ENCODE data around the gene NPHP4.

NPHP4 gene

GRCh38 chr1:5829414-5829813 lies 162.8 kb downstream of the NPHP4 start:
- no peak overlapping the region for H3K9ac ChIP-seq (ENCODE audit: low read length)
- H3K27ac ChIP-seq (ENCODE audit: low read depth, low read length) = no peak overlapping the region
- H2BK15ac ChIP-seq (replicated peaks; ENCODE audit: low read depth) = no peak overlapping the region
- no peak overlapping the region for H3K4me2 ChIP-seq (ENCODE audit: low read length)
- no peak overlapping the region for H3K18ac ChIP-seq (ENCODE audit: low read length)
- no peak overlapping the region for H4K5ac ChIP-seq (ENCODE audit: low read length)
- no CpG with 5 or more reads among the region's 3 CpGs for WGBS (ENCODE audit: extremely low coverage, insufficient coverage, low lambda C conversion rate)
- H4K8ac ChIP-seq (ENCODE audit: low read depth, low read length) = no peak overlapping the region
- H3K36me3 ChIP-seq (ENCODE audit: control insufficient read depth, insufficient read depth, low read length) = no peaks in the 10 kb centered on the region
- H3K56ac ChIP-seq (ENCODE audit: low read length) = no peak overlapping the region
- H2BK5ac ChIP-seq (ENCODE audit: low read length) = no peak overlapping the region
- no peak overlapping the region for H2AK5ac ChIP-seq (ENCODE audit: low read length)
- no peaks in the 10 kb centered on the region for H3K4me1 ChIP-seq (ENCODE audit: control insufficient read depth, low read depth, low read length)
- no peak overlapping the region for H2BK120ac ChIP-seq (ENCODE audit: low read depth, low read length)
- no peaks in the 10 kb centered on the region for H3K79me2 ChIP-seq (ENCODE audit: control insufficient read depth, insufficient read depth, low read length)
- H3K4ac ChIP-seq (ENCODE audit: low read depth, low read length) = no peak overlapping the region
- no peak overlapping the region for H3K23ac ChIP-seq (ENCODE audit: low read length)
- no peak for DNase-seq
- H3K79me1 ChIP-seq (ENCODE audit: low read length) = no peaks in the 10 kb centered on the region
- no peak overlapping the region for H3K4me3 ChIP-seq (ENCODE audit: low read length)
- H3K27me3 ChIP-seq (ENCODE audit: insufficient read depth, low read length, poor library complexity) = no peaks in the 10 kb centered on the region

DNA sequence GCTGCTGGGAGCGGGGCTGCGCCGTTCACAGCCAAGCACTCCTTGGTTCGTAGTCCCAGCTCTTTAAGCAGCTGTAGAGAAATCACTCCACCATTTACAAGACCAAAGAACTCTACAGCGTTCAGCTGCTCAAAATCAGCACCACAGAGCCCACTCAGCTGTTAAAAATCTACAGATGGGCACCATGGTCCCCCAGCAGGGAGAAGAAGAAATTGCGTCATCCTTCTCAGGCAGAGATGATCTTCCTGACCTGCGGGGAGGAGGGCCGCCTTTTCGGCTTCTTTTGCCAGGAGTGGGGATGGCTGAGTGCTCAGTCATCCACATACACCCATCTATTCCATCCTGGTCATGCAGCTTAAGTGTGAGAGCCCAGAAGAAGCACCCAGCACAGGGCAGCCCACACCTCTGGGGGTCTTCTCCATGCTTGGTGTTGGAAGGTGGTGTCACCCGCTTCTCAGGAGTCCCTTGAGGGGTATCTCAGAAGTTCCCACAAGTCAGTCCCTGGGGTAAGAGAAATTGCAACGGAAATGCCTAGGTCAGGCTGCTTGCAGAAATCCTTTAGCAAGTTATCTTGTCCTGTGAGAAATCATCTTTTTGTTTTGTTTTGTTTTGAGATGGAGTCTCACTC lies 163.8 kb downstream of the NPHP4 start:
- no peak for DNase-seq
- Histone ChIP-seq H3K79me2 (ENCODE audit: control insufficient read depth, insufficient read depth, low read length) (no peaks in the 10 kb centered on the region), H3K23ac (ENCODE audit: low read length) (no peak overlapping the region), H3K4me3 (ENCODE audit: low read length) (no peak overlapping the region), H3K4me2 (ENCODE audit: low read length) (no peak overlapping the region), H2BK120ac (ENCODE audit: low read depth, low read length) (no peak overlapping the region), H3K9ac (ENCODE audit: low read length) (no peak overlapping the region), H2BK5ac (ENCODE audit: low read length) (no peak overlapping the region), H3K56ac (ENCODE audit: low read length) (no peak overlapping the region), H2BK15ac (replicated peaks; ENCODE audit: low read depth) (no peak overlapping the region), H3K4ac (ENCODE audit: low read depth, low read length) (no peak overlapping the region), H3K18ac (ENCODE audit: low read length) (no peak overlapping the region), H3K4me1 (ENCODE audit: control insufficient read depth, low read depth, low read length) (no peaks in the 10 kb centered on the region), H3K36me3 (ENCODE audit: control insufficient read depth, insufficient read depth, low read length) (no peaks in the 10 kb centered on the region), H3K27ac (ENCODE audit: low read depth, low read length) (no peak overlapping the region), H2AK5ac (ENCODE audit: low read length) (no peak overlapping the region), H3K27me3 (ENCODE audit: insufficient read depth, low read length, poor library complexity) (no peaks in the 10 kb centered on the region), H3K79me1 (ENCODE audit: low read length) (no peaks in the 10 kb centered on the region), H4K8ac (ENCODE audit: low read depth, low read length) (no peak overlapping the region), H4K5ac (ENCODE audit: low read length) (no peak overlapping the region)
- no CpG with 5 or more reads among the region's 11 CpGs for WGBS (ENCODE audit: extremely low coverage, insufficient coverage, low lambda C conversion rate)

- Histone ChIP-seq H3K27me3 (ENCODE audit: insufficient read depth, low read length, poor library complexity) (no peaks in the 10 kb centered on the region), H2BK5ac (ENCODE audit: low read length) (no peak overlapping the region), H3K4ac (ENCODE audit: low read depth, low read length) (no peak overlapping the region), H3K79me1 (ENCODE audit: low read length) (no peaks in the 10 kb centered on the region), H4K8ac (ENCODE audit: low read depth, low read length) (no peak overlapping the region), H2BK15ac (replicated peaks; ENCODE audit: low read depth) (no peak overlapping the region), H4K5ac (ENCODE audit: low read length) (no peak overlapping the region), H3K79me2 (ENCODE audit: control insufficient read depth, insufficient read depth, low read length) (no peaks in the 10 kb centered on the region), H3K27ac (ENCODE audit: low read depth, low read length) (no peak overlapping the region), H3K36me3 (ENCODE audit: control insufficient read depth, insufficient read depth, low read length) (no peaks in the 10 kb centered on the region), H3K4me2 (ENCODE audit: low read length) (no peak overlapping the region), H2AK5ac (ENCODE audit: low read length) (no peak overlapping the region), H3K4me3 (ENCODE audit: low read length) (no peak overlapping the region), H3K4me1 (ENCODE audit: control insufficient read depth, low read depth, low read length) (no peaks in the 10 kb centered on the region), H3K18ac (ENCODE audit: low read length) (no peak overlapping the region), H3K9ac (ENCODE audit: low read length) (no peak overlapping the region), H2BK120ac (ENCODE audit: low read depth, low read length) (no peak overlapping the region), H3K56ac (ENCODE audit: low read length) (no peak overlapping the region), H3K23ac (ENCODE audit: low read length) (no peak overlapping the region)
- no peak for DNase-seq
- no CpG with 5 or more reads among the region's 9 CpGs for WGBS (ENCODE audit: extremely low coverage, insufficient coverage, low lambda C conversion rate)
Measured at GRCh38 chr1:5827516-5827915, 164.7 kb downstream of the NPHP4 start.

GRCh38 chr1:5826601-5827000 lies 165.6 kb downstream of the NPHP4 start:
- no peaks in the 10 kb centered on the region for H3K79me2 ChIP-seq (ENCODE audit: control insufficient read depth, insufficient read depth, low read length)
- H4K8ac ChIP-seq (ENCODE audit: low read depth, low read length) = no peak overlapping the region
- WGBS (ENCODE audit: extremely low coverage, insufficient coverage, low lambda C conversion rate) = no CpG with 5 or more reads among the region's 13 CpGs

GRCh38 chr1:5822726-5823125 lies 169.5 kb downstream of the NPHP4 start:
- no peaks in the 10 kb centered on the region for H3K36me3 ChIP-seq (ENCODE audit: control insufficient read depth, insufficient read depth, low read length)
- H3K18ac ChIP-seq (ENCODE audit: low read length) = no peak overlapping the region
- no peak overlapping the region for H2BK120ac ChIP-seq (ENCODE audit: low read depth, low read length)
- no CpG with 5 or more reads among the region's 16 CpGs for WGBS (ENCODE audit: extremely low coverage, insufficient coverage, low lambda C conversion rate)
- H4K5ac ChIP-seq (ENCODE audit: low read length) = no peak overlapping the region
- H3K79me1 ChIP-seq (ENCODE audit: low read length) = no peaks in the 10 kb centered on the region
- H3K4me3 ChIP-seq (ENCODE audit: low read length) = no peak overlapping the region
- H3K4ac ChIP-seq (ENCODE audit: low read depth, low read length) = no peak overlapping the region
- no peak overlapping the region for H3K27ac ChIP-seq (ENCODE audit: low read depth, low read length)
- H2AK5ac ChIP-seq (ENCODE audit: low read length) = no peak overlapping the region
- DNase-seq = no peak
- no peak overlapping the region for H3K4me2 ChIP-seq (ENCODE audit: low read length)
- H4K8ac ChIP-seq (ENCODE audit: low read depth, low read length) = no peak overlapping the region
- no peaks in the 10 kb centered on the region for H3K4me1 ChIP-seq (ENCODE audit: control insufficient read depth, low read depth, low read length)
- H2BK15ac ChIP-seq (replicated peaks; ENCODE audit: low read depth) = no peak overlapping the region
- no peak overlapping the region for H3K9ac ChIP-seq (ENCODE audit: low read length)
- no peak overlapping the region for H3K23ac ChIP-seq (ENCODE audit: low read length)
- H2BK5ac ChIP-seq (ENCODE audit: low read length) = no peak overlapping the region
- H3K27me3 ChIP-seq (ENCODE audit: insufficient read depth, low read length, poor library complexity) = no peaks in the 10 kb centered on the region
- no peaks in the 10 kb centered on the region for H3K79me2 ChIP-seq (ENCODE audit: control insufficient read depth, insufficient read depth, low read length)
- H3K56ac ChIP-seq (ENCODE audit: low read length) = no peak overlapping the region

More at GRCh38 chr1:5826601-5827000, 165.6 kb downstream of the NPHP4 start:
- Histone ChIP-seq H3K4me2 (ENCODE audit: low read length) (no peak overlapping the region), H3K4me1 (ENCODE audit: control insufficient read depth, low read depth, low read length) (no peaks in the 10 kb centered on the region), H3K23ac (ENCODE audit: low read length) (no peak overlapping the region), H2BK5ac (ENCODE audit: low read length) (no peak overlapping the region), H2AK5ac (ENCODE audit: low read length) (no peak overlapping the region), H3K18ac (ENCODE audit: low read length) (no peak overlapping the region), H3K4ac (ENCODE audit: low read depth, low read length) (no peak overlapping the region), H3K4me3 (ENCODE audit: low read length) (no peak overlapping the region), H2BK15ac (replicated peaks; ENCODE audit: low read depth) (no peak overlapping the region), H3K27me3 (ENCODE audit: insufficient read depth, low read length, poor library complexity) (no peaks in the 10 kb centered on the region), H3K56ac (ENCODE audit: low read length) (no peak overlapping the region), H3K36me3 (ENCODE audit: control insufficient read depth, insufficient read depth, low read length) (no peaks in the 10 kb centered on the region), H3K79me1 (ENCODE audit: low read length) (no peaks in the 10 kb centered on the region), H4K5ac (ENCODE audit: low read length) (no peak overlapping the region), H2BK120ac (ENCODE audit: low read depth, low read length) (no peak overlapping the region), H3K9ac (ENCODE audit: low read length) (no peak overlapping the region), H3K27ac (ENCODE audit: low read depth, low read length) (no peak overlapping the region)
- DNase-seq = no peak

GRCh38 chr1:5822266-5822665 lies 170.0 kb downstream of the NPHP4 start:
- Histone ChIP-seq H3K56ac (ENCODE audit: low read length) (no peak overlapping the region), H3K79me1 (ENCODE audit: low read length) (no peaks in the 10 kb centered on the region), H3K79me2 (ENCODE audit: control insufficient read depth, insufficient read depth, low read length) (no peaks in the 10 kb centered on the region), H3K27me3 (ENCODE audit: insufficient read depth, low read length, poor library complexity) (no peaks in the 10 kb centered on the region), H3K4ac (ENCODE audit: low read depth, low read length) (no peak overlapping the region), H2BK5ac (ENCODE audit: low read length) (no peak overlapping the region), H3K4me1 (ENCODE audit: control insufficient read depth, low read depth, low read length) (no peaks in the 10 kb centered on the region), H4K8ac (ENCODE audit: low read depth, low read length) (no peak overlapping the region), H3K4me3 (ENCODE audit: low read length) (no peak overlapping the region), H3K27ac (ENCODE audit: low read depth, low read length) (no peak overlapping the region), H3K23ac (ENCODE audit: low read length) (no peak overlapping the region), H3K9ac (ENCODE audit: low read length) (no peak overlapping the region), H4K5ac (ENCODE audit: low read length) (no peak overlapping the region), H2BK120ac (ENCODE audit: low read depth, low read length) (no peak overlapping the region), H2BK15ac (replicated peaks; ENCODE audit: low read depth) (no peak overlapping the region), H2AK5ac (ENCODE audit: low read length) (no peak overlapping the region), H3K4me2 (ENCODE audit: low read length) (no peak overlapping the region), H3K18ac (ENCODE audit: low read length) (no peak overlapping the region), H3K36me3 (ENCODE audit: control insufficient read depth, insufficient read depth, low read length) (no peaks in the 10 kb centered on the region)
- no CpG with 5 or more reads among the region's 5 CpGs for WGBS (ENCODE audit: extremely low coverage, insufficient coverage, low lambda C conversion rate)
- no peak for DNase-seq
